ENCODE results near the gene SLCO3A1.
A peak's percentile ranks its signal among the peaks of the same experiment; 100 is the strongest.

The SLCO3A1 gene

GRCh38 chr15:91968610-91969009, 115.1 kb downstream of the SLCO3A1 start:
- DNase-seq, result no peak

DNA sequence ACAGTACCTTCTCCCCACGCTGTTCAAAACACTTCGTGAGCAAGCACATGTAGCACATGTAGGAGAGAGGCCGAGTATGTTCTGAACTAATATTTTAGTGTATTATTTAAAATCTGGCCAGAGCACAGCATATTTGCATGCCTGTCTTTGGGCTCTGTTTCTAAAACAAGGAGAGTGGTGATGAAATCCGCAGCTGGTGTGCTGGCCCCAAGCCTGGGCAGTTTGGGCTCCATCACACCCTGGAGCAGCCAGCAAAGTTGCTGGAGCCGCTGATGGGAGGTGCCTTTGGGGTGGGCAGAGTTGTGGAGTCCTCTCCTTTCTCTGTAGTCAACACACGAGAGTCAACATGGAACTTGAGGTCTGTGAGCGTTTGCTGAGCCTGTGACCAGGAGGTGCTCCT, 116.6 kb downstream of the SLCO3A1 start:
- DNase-seq, result no peak

DNA sequence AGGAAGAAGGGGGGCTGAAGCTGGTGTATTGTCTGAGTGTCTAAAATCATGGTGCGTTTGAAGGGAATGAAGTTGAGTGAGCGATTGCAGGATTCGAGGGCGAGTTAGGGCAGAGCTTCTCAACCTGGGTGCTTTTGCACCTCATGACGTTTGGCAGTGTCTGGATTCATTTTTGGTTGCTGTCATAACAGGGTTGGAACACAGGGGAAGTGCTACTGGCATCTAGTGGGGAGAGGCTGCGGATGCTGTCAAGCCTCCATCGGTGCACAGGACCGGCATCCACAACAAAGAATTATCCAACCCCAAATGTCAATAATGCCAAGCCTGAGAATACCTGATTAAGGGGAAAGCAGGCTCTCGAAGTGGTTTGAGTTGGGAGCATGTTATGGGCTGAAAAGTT, 120.0 kb downstream of the SLCO3A1 start:
- peak in 2 of 4 experiments; percentile 15 to 22 for DNase-seq

- DNase-seq, result no peak
Observed at GRCh38 chr15:91974321-91974720, 120.8 kb downstream of the SLCO3A1 start.

- peak in 3 of 4 experiments; percentile 24 to 41 (median 39) for DNase-seq
Observed at GRCh38 chr15:91975241-91975978, 121.9 kb downstream of the SLCO3A1 start.

DNA sequence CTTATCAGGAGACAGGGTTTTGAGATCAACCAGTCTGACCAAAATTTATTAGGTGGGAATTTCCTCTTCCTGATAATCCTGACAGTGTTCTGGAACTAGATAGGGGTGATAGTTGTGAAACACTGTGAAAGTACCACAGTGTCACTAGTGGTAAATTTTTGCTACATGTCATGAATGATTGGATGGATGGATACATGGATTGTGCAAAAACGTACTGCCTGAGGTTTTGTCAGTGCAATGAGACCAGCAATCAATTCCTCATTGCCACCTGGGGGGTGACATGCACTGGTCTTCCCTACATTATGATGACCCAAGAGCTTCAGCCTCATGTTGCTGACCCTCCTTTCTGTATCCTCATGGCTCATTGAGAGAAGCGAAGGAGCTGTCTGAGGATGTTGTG, 123.5 kb downstream of the SLCO3A1 start:
- no peak for DNase-seq

- no peak for DNase-seq
Observed at GRCh38 chr15:91980502-91981267, 127.2 kb downstream of the SLCO3A1 start.

DNA sequence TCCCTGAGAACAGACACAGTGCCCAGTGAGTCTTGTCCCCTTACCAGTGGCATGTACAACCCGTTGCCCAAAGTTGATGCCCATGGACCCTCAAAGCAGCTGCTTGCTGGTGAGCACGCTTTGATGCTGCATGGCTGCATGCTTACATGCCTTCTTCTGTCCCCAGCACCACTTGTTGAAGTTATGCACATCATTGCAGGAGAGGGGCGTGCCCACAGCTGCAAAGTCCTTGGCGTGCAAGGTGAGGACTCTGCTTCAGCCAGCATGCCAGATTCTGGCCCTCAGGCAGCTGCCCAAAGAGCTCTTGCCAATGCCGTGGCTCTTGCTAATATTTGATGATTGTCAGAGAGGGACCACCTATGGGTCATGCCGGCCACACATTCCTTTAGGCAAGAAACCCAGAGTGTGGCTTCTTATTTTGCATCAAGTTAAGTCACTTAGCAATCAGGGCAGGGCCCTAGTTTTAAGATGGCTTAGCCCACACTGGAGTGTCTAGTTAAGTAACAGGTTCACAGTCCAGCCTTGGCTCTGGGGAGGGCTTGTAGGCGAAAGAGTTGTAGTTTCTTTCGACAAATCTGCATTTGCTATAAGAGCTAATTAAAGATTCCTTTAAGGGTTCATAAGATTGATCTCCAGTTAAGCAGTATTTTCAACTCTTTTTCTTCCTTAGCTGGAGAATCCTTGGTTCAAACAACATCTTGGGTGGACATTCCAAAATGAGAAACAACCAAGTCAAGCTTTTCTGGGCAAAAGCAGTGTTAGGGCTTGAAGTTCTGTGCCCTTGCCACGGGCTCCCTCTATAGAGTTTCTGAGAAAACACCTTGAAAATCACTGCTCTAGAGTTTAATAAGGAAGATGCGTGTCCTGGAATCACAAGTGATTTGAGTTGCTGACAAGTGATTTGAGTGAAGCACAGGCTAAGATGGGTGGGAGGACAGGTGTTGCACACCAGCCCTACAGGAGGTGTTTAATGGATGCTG, 128.6 kb downstream of the SLCO3A1 start:
- DNase-seq, result no peak

DNA sequence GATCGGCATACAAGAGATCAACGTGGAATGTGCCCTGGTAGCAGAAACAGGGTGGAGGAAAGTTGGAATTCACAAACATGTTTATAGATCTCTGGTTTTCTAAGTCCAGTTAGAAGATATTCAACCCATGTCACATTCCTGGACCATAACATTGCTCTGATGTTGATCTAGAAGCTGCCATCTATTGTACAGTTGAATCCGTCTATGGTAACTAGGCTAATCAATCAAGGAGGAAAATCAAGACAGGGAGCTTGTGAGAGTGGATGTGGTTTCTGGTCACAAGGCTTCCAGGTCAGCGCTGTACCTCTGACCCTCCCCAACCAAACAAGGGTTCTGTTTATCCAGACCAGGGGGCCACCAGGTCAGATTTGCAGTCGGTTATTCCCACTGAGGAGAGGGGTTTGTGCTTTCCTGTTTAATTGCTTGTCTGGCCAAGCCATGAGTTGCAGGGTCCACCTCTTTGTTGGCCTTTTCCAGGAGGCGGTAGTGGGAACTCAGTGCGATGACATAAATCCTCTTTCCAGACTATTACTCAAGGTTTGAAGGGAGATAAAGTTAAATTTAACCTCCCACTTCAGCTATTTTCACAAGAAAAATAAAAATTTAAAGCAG, 130.3 kb downstream of the SLCO3A1 start:
- DNase-seq, result no peak

DNA sequence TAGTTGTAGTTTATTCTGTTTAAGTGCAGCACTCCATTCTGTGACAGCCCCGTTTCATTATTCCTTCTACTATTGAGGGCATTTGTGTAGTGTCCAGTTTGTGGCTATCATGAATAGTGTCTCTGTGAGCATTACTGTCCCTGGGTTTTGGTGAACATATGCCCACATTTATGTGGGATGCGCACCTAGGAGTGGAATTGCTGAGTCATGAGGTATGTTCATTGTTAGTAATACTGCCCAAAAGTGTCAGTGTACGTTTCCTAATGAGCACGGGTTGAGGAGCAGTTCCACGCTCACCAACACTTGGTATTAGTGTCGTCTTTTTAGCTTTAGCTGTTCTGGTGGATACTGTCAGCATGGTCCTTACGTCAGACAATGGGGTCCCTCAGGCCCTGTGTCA, 131.8 kb downstream of the SLCO3A1 start:
- no peak for DNase-seq

GRCh38 chr15:91988071-91988470, 134.6 kb downstream of the SLCO3A1 start:
- peak in 1 of 4 experiments; percentile 15 for DNase-seq

GRCh38 chr15:91988655-91989054, 135.1 kb downstream of the SLCO3A1 start:
- no peak for DNase-seq

DNA sequence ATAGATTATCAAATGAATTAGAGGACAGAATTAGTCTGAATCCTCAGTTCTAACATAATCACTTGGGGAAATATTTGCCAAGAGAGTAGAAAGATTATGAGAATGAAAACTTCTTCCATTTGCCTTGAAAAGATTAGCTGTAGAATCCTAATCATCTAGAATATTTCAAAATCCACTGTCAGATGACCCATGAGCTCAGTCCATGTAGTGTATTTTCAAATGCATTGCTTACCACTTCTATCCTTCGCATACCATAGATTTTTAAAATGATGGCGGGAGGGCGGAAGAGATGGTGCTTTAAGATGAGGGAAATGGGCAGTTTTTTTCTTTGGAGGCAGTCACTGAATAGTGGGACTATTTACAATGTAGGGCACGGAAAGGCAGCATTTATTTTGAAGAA, 136.3 kb downstream of the SLCO3A1 start:
- DNase-seq, result no peak

DNA sequence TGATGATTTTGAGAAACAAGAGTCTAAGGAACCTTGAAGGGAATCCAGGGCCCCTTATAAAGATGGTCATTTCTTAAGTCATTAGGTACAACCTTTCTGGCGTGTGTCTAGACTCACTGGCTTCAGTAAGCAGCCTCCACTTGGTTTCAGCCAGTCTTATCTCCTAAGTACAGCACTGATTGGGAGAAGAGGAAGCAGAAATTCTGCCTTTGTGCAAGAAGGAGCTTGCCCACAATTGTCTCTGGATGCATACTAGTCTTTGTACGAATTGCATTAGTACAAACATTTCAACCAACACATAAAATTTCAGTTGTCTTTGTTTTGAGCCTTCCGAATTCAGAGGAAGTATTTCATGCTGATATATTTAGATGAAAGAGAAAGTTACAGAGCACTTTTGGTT, 139.4 kb downstream of the SLCO3A1 start:
- peak; percentile 39 to 67 (median 56) for DNase-seq

DNA sequence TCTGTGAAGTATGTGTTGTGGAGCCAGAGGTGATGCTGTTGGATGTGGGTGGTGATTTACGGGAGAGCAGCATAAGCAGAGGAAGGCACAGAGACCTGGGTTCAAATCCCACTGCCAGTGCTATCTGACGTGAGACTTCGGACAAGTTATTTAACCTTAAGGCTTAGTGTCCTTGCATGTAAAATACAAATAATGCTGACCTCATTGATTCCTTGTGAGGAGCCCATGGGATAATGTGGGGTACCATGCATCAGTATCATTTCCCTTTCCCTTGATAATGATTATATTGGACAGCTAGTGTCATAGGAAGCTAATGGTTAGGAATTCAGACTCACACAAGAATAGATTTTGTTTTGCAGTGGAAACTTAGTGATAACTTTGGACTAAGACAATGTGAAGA, 141.6 kb downstream of the SLCO3A1 start:
- no peak for DNase-seq

DNA sequence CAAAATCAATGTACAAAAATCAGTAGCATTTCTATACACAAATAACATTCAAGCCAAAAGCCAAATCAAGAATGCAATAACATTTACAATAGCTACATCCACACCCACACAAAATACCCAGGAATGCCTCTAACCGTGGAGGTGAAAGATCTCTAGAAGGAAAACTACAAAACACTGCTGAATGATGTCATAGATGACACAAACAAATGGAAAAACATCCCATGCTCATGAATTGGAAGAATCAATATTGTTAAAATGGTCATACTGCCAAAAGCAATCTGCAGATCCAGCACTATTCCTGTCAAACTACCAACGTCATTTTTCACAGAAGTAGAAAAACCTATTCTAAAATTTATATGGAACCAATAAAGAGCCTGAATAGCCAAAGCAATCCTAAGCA, 143.7 kb downstream of the SLCO3A1 start:
- DNase-seq, result no peak

GRCh38 chr15:92000709-92001108, 147.2 kb downstream of the SLCO3A1 start:
- DNase-seq, result no peak

- no peak for DNase-seq
Observed at GRCh38 chr15:92001307-92001706, 147.8 kb downstream of the SLCO3A1 start.

GRCh38 chr15:92002666-92003065, 149.2 kb downstream of the SLCO3A1 start:
- no peak for DNase-seq

- DNase-seq, result no peak
Observed at GRCh38 chr15:92003515-92004067, 150.1 kb downstream of the SLCO3A1 start.

DNA sequence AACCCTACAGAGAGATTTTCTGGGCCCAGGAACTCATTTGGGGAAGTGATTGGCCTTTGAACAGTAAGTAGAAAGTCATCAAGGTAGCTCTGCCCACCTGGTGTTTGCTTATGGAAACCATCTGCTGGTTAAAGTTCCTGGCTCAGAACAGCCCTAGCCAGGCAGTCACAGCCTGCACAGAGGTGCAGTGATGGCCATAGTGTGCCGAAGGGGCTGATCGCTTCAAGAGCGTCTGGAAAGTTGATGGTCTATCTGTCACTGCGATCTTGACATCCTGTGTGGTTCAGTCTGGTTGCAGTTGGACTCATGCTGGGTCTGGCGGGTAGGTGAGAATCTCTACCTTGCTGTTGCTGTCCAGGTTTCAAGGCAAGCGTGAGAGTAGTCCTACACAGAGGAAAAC, 151.6 kb downstream of the SLCO3A1 start:
- DNase-seq, result no peak
